Thoracic aorta endothelial cell (primary cell): Measurements from ENCODE around the gene MYCN. TPM values are rescaled to one million over a fixed set of nuclear protein-coding genes. Genes with fewer than 3 reads are reported as not detected.

ENCODE experiments used
- small RNA-seq: library from RNA; depleted of rRNA; stranded (forward); fragments of <200 nt; gene quantifications from one replicate; pipeline ENCODE3, GENCODE V24; 2012
- total RNA-seq: library from RNA; depleted of rRNA; stranded (reverse); fragments of >200 nt; gene quantifications from 2 replicates; pipeline ENCODE4 v1.2.3, GENCODE V29; 2012

The MYCN gene
- 1.2 and 3.2 TPM in 2 replicates for total RNA-seq

GRCh38 chr2:15939854-15940660, at the start of gene MYCN:
MYCN (plus strand) TSS chr2:15940550; CDS start chr2:15942065, 1,515 bp downstream.

Small RNAs within 50 kb of the gene (small RNA-seq; reads per million reads assigned to genes)
- gene RF01210 (not detected), gene RN7SL104P (not detected)
